ENCODE data around the gene SHANK1.

GRCh38 chr19:50736338-50736737, 16.7 kb upstream of the SHANK1 start:
- TF ChIP-seq PRPF4 (IDR thresholded peaks at IDR 0.05; ENCODE audit: low read depth, low read length, poor library complexity, severe bottlenecking) (no peak), NCOR1 (IDR thresholded peaks at IDR 0.05; ENCODE audit: borderline replicate concordance, low read length) (no peak)

Measured in HepG2 (cell line).